Renal pelvis (tissue), 4 donors: ENCODE results near the gene IRX1. TPM values are rescaled to one million over a fixed set of nuclear protein-coding genes. Genes with fewer than 3 reads are reported as not detected.

Experiments
- DNase-seq: peaks from one replicate; pipeline ENCODE4 v3.0.0-alpha.2; 2013
- polyA plus RNA-seq, 3 donors: library from polyadenylated mRNA; unstranded; fragments of 120-200 nt; gene quantifications; one replicate each; pipeline ENCODE4 v1.2.1, GENCODE V29; 2013; ENCODE audit not compliant: insufficient read length in 3 of 3

The IRX1 gene
- polyA plus RNA-seq, 3 donors: 35.6 to 53.8 (median 36.5) TPM

DNA sequence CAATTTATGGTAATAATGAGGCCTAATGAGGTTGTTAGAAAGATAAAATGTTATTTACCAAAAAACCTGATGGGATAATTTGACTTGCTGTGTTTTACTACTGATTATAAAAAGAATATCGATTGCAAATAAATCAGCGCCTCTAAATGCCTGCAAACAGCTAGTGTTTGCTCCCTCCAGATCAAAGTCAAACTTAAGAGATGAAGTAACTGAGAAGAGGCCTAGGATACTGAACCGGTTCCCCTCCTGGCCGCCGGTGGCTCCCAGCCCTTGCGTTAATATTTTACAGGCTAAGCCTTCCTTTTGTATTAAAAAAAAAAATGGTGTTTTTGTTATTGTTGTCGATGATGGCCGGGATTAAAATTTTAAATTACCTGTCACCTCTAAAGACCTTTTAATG lies 2.6 kb downstream of the IRX1 start:
- DNase-seq: no peak

DNA sequence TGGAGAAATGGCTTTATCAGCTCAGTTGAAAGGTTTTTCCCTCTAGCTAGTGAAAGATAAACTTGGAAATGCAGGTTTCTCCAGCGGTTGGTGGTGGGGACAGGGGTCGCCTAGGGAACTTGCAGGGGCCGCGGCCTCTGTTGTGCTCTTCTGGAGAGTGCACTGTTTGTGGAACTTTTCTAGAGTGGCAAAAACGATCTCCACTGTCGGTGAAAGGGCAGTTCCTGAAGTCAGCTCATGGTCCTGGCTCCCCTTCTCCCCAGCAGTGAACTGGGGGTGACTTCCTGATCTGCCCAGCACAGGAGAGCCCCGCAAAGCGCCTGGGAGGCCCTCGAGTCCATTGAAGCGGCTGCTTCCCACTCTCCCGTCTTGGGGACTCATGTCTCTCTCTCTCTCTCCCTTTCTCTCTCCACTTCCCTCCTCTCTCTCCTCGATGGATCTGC lies 3.2 kb downstream of the IRX1 start:
- no peak for DNase-seq

DNA sequence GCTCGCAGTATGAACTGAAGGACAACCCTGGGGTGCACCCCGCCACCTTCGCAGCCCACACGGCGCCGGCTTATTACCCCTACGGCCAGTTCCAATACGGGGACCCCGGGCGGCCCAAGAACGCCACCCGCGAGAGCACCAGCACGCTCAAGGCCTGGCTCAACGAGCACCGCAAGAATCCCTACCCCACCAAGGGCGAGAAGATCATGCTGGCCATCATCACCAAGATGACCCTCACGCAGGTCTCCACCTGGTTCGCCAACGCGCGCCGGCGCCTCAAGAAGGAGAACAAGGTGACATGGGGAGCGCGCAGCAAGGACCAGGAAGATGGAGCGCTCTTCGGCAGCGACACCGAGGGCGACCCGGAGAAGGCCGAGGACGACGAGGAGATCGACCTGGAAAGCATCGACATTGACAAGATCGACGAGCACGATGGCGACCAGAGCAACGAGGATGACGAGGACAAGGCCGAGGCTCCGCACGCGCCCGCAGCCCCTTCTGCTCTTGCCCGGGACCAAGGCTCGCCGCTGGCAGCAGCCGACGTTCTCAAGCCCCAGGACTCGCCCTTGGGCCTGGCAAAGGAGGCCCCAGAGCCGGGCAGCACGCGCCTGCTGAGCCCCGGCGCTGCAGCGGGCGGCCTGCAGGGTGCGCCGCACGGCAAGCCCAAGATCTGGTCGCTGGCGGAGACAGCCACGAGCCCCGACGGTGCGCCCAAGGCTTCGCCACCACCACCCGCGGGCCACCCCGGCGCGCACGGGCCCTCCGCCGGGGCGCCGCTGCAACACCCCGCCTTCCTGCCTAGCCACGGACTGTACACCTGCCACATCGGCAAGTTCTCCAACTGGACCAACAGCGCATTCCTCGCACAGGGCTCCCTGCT lies 3.8 kb downstream of the IRX1 start:
- DNase-seq: no peak

DNA sequence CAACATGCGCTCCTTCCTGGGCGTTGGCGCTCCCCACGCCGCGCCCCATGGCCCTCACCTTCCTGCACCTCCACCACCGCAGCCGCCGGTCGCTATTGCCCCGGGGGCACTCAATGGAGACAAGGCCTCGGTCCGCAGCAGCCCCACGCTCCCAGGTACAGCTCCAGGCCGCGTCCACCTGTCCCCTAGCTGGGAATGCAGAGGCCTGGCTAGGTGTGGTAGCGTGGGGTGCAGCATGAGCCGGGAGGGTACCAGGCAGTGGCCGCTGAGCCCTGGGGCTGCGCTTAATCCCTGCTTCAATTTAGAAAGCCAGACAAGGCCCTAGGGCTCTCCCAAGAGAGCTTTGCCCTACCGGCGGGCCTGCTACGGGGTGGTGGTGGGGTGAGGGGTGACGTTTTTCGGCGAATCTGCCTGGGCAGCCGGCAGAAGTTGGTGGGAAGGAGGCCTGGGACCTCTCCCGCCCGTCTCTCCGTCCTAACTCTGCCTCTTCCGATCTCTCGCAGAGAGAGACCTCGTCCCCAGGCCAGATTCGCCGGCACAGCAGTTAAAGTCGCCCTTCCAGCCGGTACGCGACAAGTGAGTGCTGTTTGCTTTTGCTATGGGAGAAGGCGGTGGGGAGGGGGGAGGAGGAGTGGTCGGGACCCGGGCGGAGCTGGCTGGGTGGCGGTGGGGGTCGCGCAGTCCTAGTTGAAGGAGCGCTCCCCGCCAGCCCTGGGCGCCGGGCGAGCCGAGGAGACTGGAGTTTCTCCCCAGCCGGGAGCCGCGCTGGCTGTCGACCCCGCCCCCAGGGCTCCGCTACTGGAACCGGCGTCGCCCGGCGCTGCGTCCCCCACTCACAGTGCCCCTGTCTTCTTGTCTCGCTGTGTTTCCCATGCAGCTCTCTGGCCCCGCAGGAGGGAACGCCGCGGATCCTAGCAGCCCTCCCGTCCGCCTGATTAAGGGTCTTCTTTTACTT lies 4.8 kb downstream of the IRX1 start:
- no peak for DNase-seq

- DNase-seq: no peak
Measured at GRCh38 chr5:3601061-3601710, 5.6 kb downstream of the IRX1 start.

GRCh38 chr5:3601911-3602782 lies 6.5 kb downstream of the IRX1 start:
- no peak for DNase-seq

DNA sequence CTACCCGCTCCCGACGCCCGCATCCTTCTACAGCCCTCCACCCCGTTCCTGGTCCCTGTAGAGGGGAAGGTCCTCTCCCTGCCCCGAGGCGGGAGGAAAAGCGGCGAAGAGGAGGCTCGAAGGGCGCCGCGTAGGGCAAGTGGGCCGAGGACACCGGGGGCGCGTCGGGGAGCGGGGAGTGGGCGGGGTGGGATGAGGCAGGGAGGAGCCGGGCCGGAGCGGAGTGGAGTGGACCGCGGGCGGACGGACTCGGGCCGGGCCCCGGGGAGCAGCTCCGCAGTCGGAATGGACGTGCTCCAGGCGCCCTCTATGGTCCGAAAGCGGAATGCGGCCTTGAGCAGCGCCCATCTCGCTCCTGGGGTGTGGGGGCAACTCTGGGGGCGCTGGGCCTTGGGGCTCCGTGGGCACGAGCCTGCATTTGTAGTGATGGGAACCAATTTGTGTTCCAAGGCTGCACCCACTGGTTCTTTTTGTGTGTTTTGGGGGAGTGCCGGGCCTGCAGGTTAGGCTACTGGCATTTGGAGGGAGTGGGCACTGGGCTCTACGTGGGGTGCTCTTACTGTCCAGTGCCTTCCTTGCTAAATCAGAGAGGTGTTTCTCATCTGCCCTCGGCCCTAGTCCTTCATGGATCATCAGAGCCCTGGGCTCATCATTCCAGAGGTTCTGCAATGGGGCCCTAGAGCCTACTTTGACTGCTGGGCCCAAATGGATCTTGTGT lies 7.3 kb downstream of the IRX1 start:
- DNase-seq: no peak

GRCh38 chr5:3604501-3604900 lies 8.9 kb downstream of the IRX1 start:
- no peak for DNase-seq

DNA sequence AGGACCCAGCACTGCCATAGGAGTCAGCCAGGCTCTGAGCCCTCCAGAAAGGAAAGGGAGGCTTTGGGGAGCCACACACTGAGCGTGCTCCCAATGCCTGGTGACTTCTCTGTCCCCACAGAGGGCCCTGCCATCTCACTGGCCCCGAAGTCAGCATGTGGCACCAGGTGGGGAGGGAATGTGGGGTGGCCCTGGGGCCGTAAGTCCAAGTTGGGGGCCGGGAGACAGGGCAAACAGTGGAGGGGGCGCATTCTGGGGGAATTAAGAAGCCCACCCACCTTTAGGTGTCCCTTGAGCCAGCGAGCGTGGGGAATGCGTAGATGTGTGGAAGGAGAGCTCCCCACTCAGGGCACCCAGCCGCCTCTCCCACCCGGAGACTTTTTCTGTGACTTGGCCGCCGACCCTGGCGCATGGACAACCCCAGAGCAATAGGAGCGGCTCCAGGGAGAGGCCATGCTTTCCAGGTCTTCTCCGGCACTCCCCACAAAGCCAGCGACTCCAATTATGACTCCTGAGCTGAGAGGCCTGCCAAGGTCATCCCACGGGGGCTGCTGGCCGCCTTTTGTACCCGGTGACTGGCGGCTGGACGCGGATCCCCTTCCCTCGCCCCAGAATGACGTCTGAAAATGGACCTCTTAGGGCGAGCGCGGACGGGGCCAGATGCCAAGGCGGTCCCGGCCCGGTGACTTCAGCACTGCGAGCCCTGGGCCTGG lies 9.8 kb downstream of the IRX1 start:
- no peak for DNase-seq

GRCh38 chr5:3606121-3606831 lies 10.6 kb downstream of the IRX1 start:
- no peak for DNase-seq

- no peak for DNase-seq
Measured at GRCh38 chr5:3607541-3608181, 12.0 kb downstream of the IRX1 start.

- DNase-seq: no peak
Measured at GRCh38 chr5:3609120-3609681, 13.6 kb downstream of the IRX1 start.

DNA sequence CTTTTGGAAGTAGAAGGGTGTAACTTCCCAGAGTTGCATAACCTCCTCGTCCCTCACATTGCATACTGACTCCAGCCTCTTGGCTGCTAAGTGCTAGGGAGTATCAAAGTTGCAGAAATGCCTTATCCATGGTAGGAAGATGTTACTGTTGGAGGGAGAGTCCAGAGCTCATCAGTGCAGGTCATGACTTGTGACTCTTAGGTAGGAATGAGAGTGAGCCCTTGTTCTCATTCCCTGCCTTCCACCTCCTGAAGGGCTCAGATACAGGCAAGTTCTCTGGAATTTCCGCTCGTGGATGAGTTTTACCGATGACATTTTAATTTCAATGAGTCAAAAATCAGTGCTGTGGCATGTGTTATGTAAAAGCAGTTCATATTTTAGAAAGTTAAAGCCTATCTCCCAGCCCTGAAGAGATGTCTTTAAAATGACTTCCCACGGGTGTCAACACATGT lies 17.0 kb downstream of the IRX1 start:
- no peak for DNase-seq

GRCh38 chr5:3613726-3614125 lies 18.1 kb downstream of the IRX1 start:
- no peak for DNase-seq

DNA sequence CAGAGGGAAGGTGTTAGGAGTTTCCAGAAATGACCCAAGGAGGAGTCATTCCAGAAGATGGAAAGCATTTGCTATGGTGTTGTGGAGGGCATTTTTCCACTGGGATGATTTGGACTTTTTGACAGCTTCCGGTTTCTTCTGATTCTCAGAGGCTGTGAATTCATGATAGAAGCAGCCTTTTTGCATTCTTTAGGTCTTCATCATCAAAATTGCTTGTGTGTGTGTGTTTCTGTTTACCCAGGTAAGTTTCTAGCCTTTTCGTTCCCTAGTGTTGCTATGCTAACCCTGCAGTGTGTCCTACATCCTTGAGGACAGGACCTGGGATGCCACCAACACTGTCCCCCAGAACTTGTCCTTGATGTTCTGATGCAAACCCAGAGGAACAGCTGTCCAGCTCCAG lies 19.6 kb downstream of the IRX1 start:
- no peak for DNase-seq

DNA sequence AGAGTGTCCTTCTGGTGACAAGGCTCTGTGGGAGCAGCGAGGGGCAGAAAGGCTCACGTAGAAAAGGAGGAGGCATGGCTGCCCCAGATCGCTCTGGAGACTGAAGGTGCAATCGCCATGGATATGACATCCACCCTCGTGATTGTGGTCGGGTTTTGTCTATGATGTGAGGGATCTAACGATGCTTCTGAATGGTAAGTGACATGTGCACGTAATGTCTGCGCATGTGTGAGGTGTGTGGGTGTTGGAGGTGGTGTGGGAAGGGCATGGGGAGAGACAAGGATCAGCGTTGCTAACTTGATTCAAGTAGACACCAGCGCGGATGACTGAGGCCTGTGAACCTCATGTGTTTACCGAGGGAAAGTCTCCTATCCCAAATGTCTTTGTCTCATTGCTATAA lies 20.2 kb downstream of the IRX1 start:
- no peak for DNase-seq

GRCh38 chr5:3619579-3619978 lies 23.9 kb downstream of the IRX1 start:
- DNase-seq: no peak

DNA sequence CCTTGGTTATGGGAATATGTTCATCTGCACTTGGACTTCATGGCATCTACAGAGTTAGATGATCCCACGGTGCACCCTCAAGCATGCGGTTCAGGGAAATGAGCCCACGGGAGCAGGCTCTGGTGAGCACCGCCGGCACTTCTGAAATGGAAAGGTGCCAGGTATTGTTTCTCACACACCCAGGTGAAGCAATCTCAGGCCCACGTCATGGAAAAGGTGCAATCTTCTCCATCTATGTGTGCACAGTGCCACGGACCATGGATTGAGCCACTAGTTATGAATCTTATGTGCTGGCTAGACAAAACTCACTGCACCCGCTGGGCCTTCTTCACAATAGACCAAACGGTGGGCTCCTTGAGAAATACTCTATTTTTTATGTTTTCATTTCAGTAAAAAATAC lies 27.3 kb downstream of the IRX1 start:
- no peak for DNase-seq
